ENCODE data around the gene C12orf76.

GRCh38 chr12:110006115-110006514 is 42.2 kb downstream of the C12orf76 start:
- no peak for TF ChIP-seq CTCF (IDR thresholded peaks at IDR 0.05)
- no peak for TF ChIP-seq POLR2A (IDR thresholded peaks at IDR 0.05)
- TF ChIP-seq EP300 (IDR thresholded peaks at IDR 0.05) = no peak

Measured in sigmoid colon (tissue), 4 donors.